A549 treated with Mapracorat at 1 μM for 4 hours (cell line): ENCODE data around the gene UQCC2. TPM values are rescaled to one million over a fixed set of nuclear protein-coding genes. Genes with fewer than 3 reads are reported as not detected.

Experiments
- total RNA-seq: library from RNA; stranded (reverse); fragments of 200-300 nt; extraction: Qiagen RNA extraction; gene quantifications from 5 replicates; pipeline ENCODE4 v1.2.3, GENCODE V29; 2022

UQCC2 gene
- 83.6 to 118 TPM (median 99.3 TPM) in 5 replicates for total RNA-seq

GRCh38 chr6:33711140-33712129 is at the start of gene UQCC2:
Gene UQCC2 (minus strand): TSS chr6:33711700. CDS start chr6:33711686, 14 bp downstream.

GRCh38 chr6:33746651-33747100 is 35.2 kb upstream of the UQCC2 start, which contains the start of gene IP6K3:
Gene IP6K3 (minus strand): TSS chr6:33746905. CDS start chr6:33735476, 11,429 bp downstream.

Other genes starting within 250 kb of the UQCC2 start
- 36.4 to 45.2 TPM (median 43.4 TPM) in 5 replicates for gene BAK1, start 131.4 kb downstream of the UQCC2 start, total RNA-seq
- 33.0 to 50.7 TPM (median 44.5 TPM) in 5 replicates for gene ITPR3, start 90.4 kb downstream of the UQCC2 start, total RNA-seq
- 0.75 to 1.6 TPM (median 1.3 TPM) in 5 replicates for gene IP6K3, start 35.2 kb upstream of the UQCC2 start, total RNA-seq
- gene LEMD2, start 77.4 kb upstream of the UQCC2 start, total RNA-seq: 37.9 to 44.6 TPM (median 41.5 TPM) in 5 replicates
- not detected in 5 replicates for gene MLN, start 92.3 kb upstream of the UQCC2 start, total RNA-seq